GM12874 (cell line): Measurements from ENCODE around the gene TPD52L2.

Experiments
- CTCF ChIP-seq: IDR thresholded peaks from 2 replicates; pipeline ENCODE4 v1.5.1; 2011; ENCODE audit warnings: low read depth, mild to moderate bottlenecking, control low read depth, low read length, moderate library complexity; ENCODE audit not compliant: insufficient read depth

The TPD52L2 gene

GRCh38 chr20:63830841-63831588, 34.1 kb upstream of the TPD52L2 start, which contains the start of gene ZBTB46:
TSS of gene ZBTB46 (minus strand) at chr20:63831264. CDS start at chr20:63790757, 40,507 bp downstream.
- TF ChIP-seq CTCF = no peak

GRCh38 chr20:63831646-63831992, 33.5 kb upstream of the TPD52L2 start:
- no peak for TF ChIP-seq CTCF

GRCh38 chr20:63831993-63832686, 32.9 kb upstream of the TPD52L2 start:
- TF ChIP-seq CTCF = no peak

GRCh38 chr20:63833776-63834490, 31.1 kb upstream of the TPD52L2 start:
- no peak for TF ChIP-seq CTCF

- no peak for TF ChIP-seq CTCF
These were observed 30.6 kb upstream of the TPD52L2 start for GRCh38 chr20:63834491-63834880.

- no peak for TF ChIP-seq CTCF
These were observed 29.8 kb upstream of the TPD52L2 start for GRCh38 chr20:63835021-63835858.
